ENCODE data around the gene CSRNP3. TPM values are rescaled to one million over a fixed set of nuclear protein-coding genes. Genes with fewer than 3 reads are reported as not detected.

Gene CSRNP3
- total and polyA plus RNA-seq, 9 donors: 5.9 to 15.6 (median 12.4) TPM

DNA sequence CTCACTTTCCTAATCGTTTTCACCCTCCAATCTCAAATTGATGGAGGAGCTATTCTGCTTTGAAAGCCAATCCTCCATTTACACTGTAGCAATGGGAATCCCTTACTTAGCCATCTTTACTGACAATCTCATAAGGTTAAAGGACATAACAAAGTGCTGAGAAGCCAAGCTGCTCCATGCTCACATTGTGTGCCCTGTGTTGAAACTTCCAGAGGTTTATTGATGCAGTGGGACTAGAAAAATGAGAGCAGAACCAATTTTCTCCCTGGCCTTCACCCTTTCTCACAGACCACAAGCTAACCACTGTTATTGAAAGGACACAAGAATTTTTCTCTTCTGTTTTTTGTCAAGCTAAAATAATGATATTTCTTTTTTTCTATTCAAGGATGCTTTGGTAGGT lies 63.8 kb downstream of the CSRNP3 start:
- H3K4me3 ChIP-seq (ENCODE audit: low read length): no peak overlapping the region
- no peaks in the 10 kb centered on the region for H3K36me3 ChIP-seq (ENCODE audit: control insufficient read depth, insufficient read depth, low read length)
- WGBS (ENCODE audit: insufficient coverage): no CpG with 5 or more reads among the region's 1 CpG
- H3K27ac ChIP-seq (ENCODE audit: low read length): no peak overlapping the region
- H3K9me3 ChIP-seq (replicated peaks; ENCODE audit: control insufficient read depth, low read depth, low read length): peaks cover 3% of the 10 kb centered on the region
- H3K27me3 ChIP-seq (ENCODE audit: control insufficient read depth, insufficient read depth, low read length): no peaks in the 10 kb centered on the region
- DNase-seq: no peak
- H3K4me1 ChIP-seq (ENCODE audit: control insufficient read depth, insufficient read depth, low read length): no peaks in the 10 kb centered on the region

DNA sequence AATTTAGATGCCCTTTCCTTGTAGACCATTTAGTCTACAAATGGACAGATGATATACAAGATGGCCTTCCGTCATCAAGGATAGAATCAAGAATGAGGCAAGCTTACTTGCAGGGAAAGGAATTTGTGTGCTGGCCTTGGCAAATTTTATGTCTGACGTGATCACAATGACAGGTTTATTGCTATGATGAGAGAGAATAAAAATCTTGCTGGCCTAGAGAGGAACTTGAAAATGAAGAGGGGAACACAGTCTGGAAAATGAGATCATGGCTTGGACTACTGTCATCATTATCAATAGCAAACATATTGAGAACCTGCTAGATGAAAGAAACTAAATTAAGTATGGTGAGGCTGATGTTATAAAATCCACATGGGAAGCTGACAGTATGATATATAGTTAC lies 66.0 kb downstream of the CSRNP3 start:
- WGBS (ENCODE audit: insufficient coverage): 40% methylated on average over 1 of the region's 2 CpGs
- Histone ChIP-seq H3K27ac (ENCODE audit: low read length) (no peak overlapping the region), H3K36me3 (ENCODE audit: control insufficient read depth, insufficient read depth, low read length) (peaks cover 2% of the 10 kb centered on the region), H3K4me1 (ENCODE audit: control insufficient read depth, insufficient read depth, low read length) (no peaks in the 10 kb centered on the region), H3K4me3 (ENCODE audit: low read length) (no peak overlapping the region), H3K27me3 (ENCODE audit: control insufficient read depth, insufficient read depth, low read length) (no peaks in the 10 kb centered on the region), H3K9me3 (replicated peaks; ENCODE audit: control insufficient read depth, low read depth, low read length) (no peaks in the 10 kb centered on the region)
- peak; percentile 87 for DNase-seq

DNA sequence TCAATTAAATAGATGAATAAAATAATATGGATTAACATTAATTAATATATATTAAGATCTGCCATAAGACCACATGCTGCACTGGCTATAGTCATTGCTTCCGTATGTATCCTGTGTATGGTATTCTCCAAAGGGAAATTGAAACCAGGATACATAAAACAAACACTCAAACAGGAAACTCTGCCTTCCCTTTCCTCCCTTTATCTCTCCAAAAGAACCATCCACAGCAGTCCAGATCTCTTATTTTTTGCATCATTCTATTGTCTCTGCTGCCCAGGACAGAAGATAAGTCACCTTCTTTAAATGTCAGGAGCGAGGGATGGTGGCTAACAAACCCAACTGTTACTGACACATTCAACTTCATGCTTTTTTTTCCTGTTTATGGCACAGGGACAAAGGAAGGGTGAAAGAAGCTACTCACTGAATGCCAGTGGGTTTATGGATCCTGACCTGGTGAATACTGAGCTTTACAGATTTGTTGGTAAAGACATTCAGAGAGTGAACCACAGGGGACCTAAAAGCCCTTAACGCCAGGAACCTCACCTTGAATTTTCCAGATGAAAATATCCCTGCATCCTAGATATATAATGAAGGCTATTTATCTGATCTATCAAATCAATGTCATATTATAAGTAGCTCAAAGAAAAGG lies 67.5 kb downstream of the CSRNP3 start:
- peak; percentile 53 for DNase-seq
- no peaks in the 10 kb centered on the region for H3K9me3 ChIP-seq (replicated peaks; ENCODE audit: control insufficient read depth, low read depth, low read length)
- H3K27ac ChIP-seq (ENCODE audit: low read length): no peak overlapping the region
- H3K4me1 ChIP-seq (ENCODE audit: control insufficient read depth, insufficient read depth, low read length): no peaks in the 10 kb centered on the region
- no CpG with 5 or more reads among the region's 3 CpGs for WGBS (ENCODE audit: insufficient coverage)
- peaks cover 2% of the 10 kb centered on the region for H3K36me3 ChIP-seq (ENCODE audit: control insufficient read depth, insufficient read depth, low read length)
- no peaks in the 10 kb centered on the region for H3K27me3 ChIP-seq (ENCODE audit: control insufficient read depth, insufficient read depth, low read length)
- no peak overlapping the region for H3K4me3 ChIP-seq (ENCODE audit: low read length)

DNA sequence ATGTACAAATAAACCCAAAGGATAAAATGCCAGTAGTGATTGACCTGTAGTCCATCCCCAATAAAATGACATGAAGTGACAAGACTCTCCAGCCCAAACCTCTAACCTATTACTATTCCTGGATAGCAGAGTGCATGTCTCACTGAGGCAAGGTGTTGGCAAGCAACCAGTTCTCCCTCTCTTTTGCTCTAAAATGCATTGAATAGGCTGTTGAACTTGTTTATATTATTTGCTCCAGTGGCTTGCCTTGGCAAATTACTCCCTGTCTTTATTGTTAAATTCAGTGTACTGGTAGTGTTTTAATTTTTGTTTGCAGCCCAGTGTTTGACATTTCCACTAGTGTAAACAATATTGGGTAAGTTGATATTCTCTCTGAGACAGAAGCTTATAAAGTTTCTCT lies 70.5 kb downstream of the CSRNP3 start:
- Histone ChIP-seq H3K9me3 (replicated peaks; ENCODE audit: control insufficient read depth, low read depth, low read length) (no peaks in the 10 kb centered on the region), H3K36me3 (ENCODE audit: control insufficient read depth, insufficient read depth, low read length) (peaks cover 2% of the 10 kb centered on the region), H3K4me3 (ENCODE audit: low read length) (no peak overlapping the region), H3K27me3 (ENCODE audit: control insufficient read depth, insufficient read depth, low read length) (no peaks in the 10 kb centered on the region), H3K4me1 (ENCODE audit: control insufficient read depth, insufficient read depth, low read length) (no peaks in the 10 kb centered on the region), H3K27ac (ENCODE audit: low read length) (no peak overlapping the region)
- no peak for DNase-seq

DNA sequence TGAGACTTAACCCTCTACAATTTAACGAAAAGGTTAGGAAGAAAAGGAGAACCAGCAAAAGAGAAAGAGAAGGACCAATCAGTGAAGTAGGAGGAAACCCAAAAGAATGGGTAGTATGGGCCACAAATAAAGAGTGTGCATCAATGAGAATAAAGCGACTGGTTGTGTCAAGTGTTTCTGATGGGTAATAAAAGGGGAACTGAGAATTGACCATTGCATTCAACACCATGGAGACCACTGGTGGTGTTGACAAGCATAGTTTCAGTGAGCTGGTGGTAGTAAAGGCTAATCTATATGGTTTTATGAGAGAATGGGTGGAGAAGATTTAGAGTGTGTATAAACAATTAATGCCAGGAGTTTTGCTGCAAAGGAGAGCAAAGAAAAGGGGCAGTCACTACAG lies 75.4 kb downstream of the CSRNP3 start:
- Histone ChIP-seq H3K27ac (ENCODE audit: low read length) (no peak overlapping the region), H3K27me3 (ENCODE audit: control insufficient read depth, insufficient read depth, low read length) (no peaks in the 10 kb centered on the region), H3K9me3 (replicated peaks; ENCODE audit: control insufficient read depth, low read depth, low read length) (no peaks in the 10 kb centered on the region), H3K36me3 (ENCODE audit: control insufficient read depth, insufficient read depth, low read length) (peaks cover 2% of the 10 kb centered on the region), H3K4me1 (ENCODE audit: control insufficient read depth, insufficient read depth, low read length) (no peaks in the 10 kb centered on the region), H3K4me3 (ENCODE audit: low read length) (no peak overlapping the region)
- WGBS (ENCODE audit: insufficient coverage): 92% methylated on average over 1 of the region's 2 CpGs
- no peak for DNase-seq

DNA sequence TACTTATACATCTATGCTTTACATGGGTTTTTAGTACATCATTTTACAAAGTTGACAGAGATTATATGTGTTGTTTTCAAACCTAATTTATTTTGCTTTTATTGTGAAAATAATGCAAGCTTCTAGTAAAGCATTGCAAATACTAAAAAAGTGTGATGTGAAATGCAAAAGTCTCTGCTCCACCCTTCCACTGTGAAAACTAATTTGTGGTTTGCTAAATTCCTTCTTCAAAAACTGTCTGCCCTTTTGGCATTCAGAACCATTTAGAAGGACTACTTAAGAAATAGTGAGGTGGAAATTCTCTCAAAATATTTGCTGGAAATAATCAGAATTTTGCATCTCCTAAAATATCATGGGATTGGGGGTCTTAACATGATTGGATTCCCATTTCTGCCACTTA lies 78.4 kb downstream of the CSRNP3 start:
- no peak for DNase-seq
- no peak overlapping the region for H3K4me3 ChIP-seq (ENCODE audit: low read length)
- no peaks in the 10 kb centered on the region for H3K4me1 ChIP-seq (ENCODE audit: control insufficient read depth, insufficient read depth, low read length)

DNA sequence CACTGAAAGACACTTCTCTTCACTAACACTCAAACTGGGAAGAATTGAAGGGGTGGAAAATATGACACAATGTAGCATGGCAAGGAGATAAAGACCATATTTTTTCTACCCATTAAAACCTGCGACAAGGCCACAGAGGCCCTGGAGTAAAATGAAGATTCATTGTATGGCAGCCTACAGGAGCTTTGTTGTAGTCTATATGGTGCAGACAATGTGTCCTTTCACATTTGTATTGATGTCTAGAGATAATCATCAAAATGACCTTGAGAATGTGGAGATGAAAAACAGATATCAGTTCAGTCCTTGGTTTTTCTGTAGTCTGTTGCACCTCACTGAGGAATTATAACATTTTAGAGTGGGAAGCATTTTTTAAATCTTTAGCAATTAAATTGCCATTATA lies 80.1 kb downstream of the CSRNP3 start:
- no peaks in the 10 kb centered on the region for H3K36me3 ChIP-seq (ENCODE audit: control insufficient read depth, insufficient read depth, low read length)
- no peaks in the 10 kb centered on the region for H3K4me1 ChIP-seq (ENCODE audit: control insufficient read depth, insufficient read depth, low read length)
- H3K9me3 ChIP-seq (replicated peaks; ENCODE audit: control insufficient read depth, low read depth, low read length): no peaks in the 10 kb centered on the region
- H3K4me3 ChIP-seq (ENCODE audit: low read length): no peak overlapping the region
- no peak overlapping the region for H3K27ac ChIP-seq (ENCODE audit: low read length)
- WGBS (ENCODE audit: insufficient coverage): no CpG with 5 or more reads among the region's 1 CpG
- no peaks in the 10 kb centered on the region for H3K27me3 ChIP-seq (ENCODE audit: control insufficient read depth, insufficient read depth, low read length)
- no peak for DNase-seq

More for the DNA sequence above, 78.4 kb downstream of the CSRNP3 start:
- no peaks in the 10 kb centered on the region for H3K36me3 ChIP-seq (ENCODE audit: control insufficient read depth, insufficient read depth, low read length)
- H3K27me3 ChIP-seq (ENCODE audit: control insufficient read depth, insufficient read depth, low read length): no peaks in the 10 kb centered on the region
- no peak overlapping the region for H3K27ac ChIP-seq (ENCODE audit: low read length)
- no peaks in the 10 kb centered on the region for H3K9me3 ChIP-seq (replicated peaks; ENCODE audit: control insufficient read depth, low read depth, low read length)

DNA sequence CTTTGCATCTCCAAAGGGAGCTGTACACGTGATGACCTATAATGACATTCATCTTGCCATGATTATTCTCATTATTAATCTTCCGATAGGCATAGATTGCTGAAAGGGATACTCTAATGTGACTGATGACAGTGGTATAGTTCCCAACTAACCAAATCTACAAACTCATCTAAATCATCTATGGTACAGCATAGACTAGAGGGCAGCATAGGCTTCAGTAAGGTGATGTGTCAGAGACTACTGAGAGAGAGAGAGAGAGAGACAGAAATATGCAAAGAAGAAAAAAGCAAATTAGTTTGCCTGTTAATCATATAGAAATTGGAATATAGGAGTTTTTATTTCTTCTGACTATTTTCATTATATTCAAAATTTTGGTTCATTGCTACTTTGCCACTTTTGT lies 89.3 kb downstream of the CSRNP3 start:
- Histone ChIP-seq H3K27ac (ENCODE audit: low read length) (no peak overlapping the region), H3K9me3 (replicated peaks; ENCODE audit: control insufficient read depth, low read depth, low read length) (no peaks in the 10 kb centered on the region), H3K36me3 (ENCODE audit: control insufficient read depth, insufficient read depth, low read length) (no peaks in the 10 kb centered on the region), H3K4me1 (ENCODE audit: control insufficient read depth, insufficient read depth, low read length) (peaks cover 1% of the 10 kb centered on the region), H3K4me3 (ENCODE audit: low read length) (no peak overlapping the region), H3K27me3 (ENCODE audit: control insufficient read depth, insufficient read depth, low read length) (no peaks in the 10 kb centered on the region)
- DNase-seq: no peak
- no CpG with 5 or more reads among the region's 2 CpGs for WGBS (ENCODE audit: insufficient coverage)

DNA sequence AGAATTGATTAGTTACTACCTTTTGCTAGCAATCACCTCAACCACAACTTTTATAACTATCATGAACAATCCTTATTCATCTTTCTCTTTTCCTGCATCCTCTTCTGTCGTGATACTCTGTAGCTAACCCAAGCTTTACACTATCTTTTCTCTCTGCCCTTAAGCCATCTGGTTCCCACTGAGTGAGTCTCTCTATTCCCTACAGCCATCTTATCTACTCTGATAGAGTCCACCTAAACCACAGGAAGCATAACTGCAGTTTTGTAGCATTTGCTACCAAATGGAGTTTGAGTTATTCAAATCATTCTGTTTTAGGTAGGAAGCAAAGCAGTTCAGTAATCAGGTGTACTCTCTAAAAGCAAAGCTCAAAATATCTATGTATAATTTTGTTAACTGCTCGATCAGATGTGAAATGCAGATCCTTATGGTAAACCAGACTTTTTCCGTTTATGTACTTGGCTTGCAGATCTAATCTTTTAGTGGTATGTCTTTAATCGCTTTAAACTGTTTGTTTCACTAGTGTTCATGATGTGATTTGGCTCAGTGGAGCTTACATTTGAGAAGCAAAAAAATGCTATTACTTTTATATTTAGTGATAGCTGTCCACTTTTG lies 91.0 kb downstream of the CSRNP3 start:
- no peak overlapping the region for H3K4me3 ChIP-seq (ENCODE audit: low read length)
- 67% methylated on average over 3 of the region's 4 CpGs for WGBS (ENCODE audit: insufficient coverage)

DNA sequence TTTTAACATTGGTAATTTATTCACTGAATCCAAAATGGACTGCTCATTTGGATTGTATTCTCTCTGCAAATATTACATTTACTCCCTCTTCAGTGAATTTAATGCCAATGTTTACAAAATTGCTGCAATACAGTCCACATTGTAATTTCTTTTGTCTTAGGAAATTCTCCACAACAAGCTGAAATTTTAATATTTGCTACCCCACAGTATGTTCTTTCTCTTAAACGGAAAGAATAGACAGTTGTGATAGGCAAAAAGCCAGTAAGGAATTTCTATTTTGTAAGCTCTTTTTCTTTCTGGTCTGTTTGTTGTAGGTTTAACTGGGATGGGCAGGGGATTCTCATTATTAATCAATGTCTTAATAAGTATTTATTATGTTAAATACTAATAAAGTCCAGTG lies 92.0 kb downstream of the CSRNP3 start:
- WGBS (ENCODE audit: insufficient coverage): no CpG with 5 or more reads among the region's 1 CpG
- no peak overlapping the region for H3K27ac ChIP-seq (ENCODE audit: low read length)
- peaks cover 2% of the 10 kb centered on the region for H3K4me1 ChIP-seq (ENCODE audit: control insufficient read depth, insufficient read depth, low read length)
- H3K9me3 ChIP-seq (replicated peaks; ENCODE audit: control insufficient read depth, low read depth, low read length): no peaks in the 10 kb centered on the region
- no peak for DNase-seq
- no peaks in the 10 kb centered on the region for H3K36me3 ChIP-seq (ENCODE audit: control insufficient read depth, insufficient read depth, low read length)
- H3K27me3 ChIP-seq (ENCODE audit: control insufficient read depth, insufficient read depth, low read length): no peaks in the 10 kb centered on the region
- no peak overlapping the region for H3K4me3 ChIP-seq (ENCODE audit: low read length)

More for the DNA sequence above, 91.0 kb downstream of the CSRNP3 start:
- H3K27ac ChIP-seq (ENCODE audit: low read length): no peak overlapping the region
- peaks cover 2% of the 10 kb centered on the region for H3K4me1 ChIP-seq (ENCODE audit: control insufficient read depth, insufficient read depth, low read length)
- H3K9me3 ChIP-seq (replicated peaks; ENCODE audit: control insufficient read depth, low read depth, low read length): no peaks in the 10 kb centered on the region
- no peak for DNase-seq
- no peaks in the 10 kb centered on the region for H3K36me3 ChIP-seq (ENCODE audit: control insufficient read depth, insufficient read depth, low read length)
- no peaks in the 10 kb centered on the region for H3K27me3 ChIP-seq (ENCODE audit: control insufficient read depth, insufficient read depth, low read length)

DNA sequence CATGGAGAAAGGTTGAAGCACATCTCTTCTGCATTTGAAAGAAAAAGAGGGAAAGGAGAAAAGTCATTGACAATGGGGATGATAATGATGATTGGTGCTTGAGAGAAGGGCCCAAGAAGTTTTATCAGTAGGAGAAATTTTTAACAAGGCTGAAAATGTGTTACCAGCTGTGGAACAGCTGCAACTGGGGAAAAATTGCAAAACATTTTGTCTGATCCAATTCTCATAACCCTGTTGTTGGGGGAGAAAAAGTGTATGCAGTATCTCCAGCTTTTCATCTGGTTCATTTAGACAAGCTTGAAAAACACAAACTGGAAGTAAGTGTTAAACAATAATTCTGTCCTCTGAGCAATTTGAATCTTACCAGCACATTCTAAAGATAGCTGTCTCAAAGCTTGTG lies 92.7 kb downstream of the CSRNP3 start:
- peak; percentile 59 for DNase-seq
- Histone ChIP-seq H3K9me3 (replicated peaks; ENCODE audit: control insufficient read depth, low read depth, low read length) (no peaks in the 10 kb centered on the region), H3K4me1 (ENCODE audit: control insufficient read depth, insufficient read depth, low read length) (peaks cover 2% of the 10 kb centered on the region), H3K36me3 (ENCODE audit: control insufficient read depth, insufficient read depth, low read length) (no peaks in the 10 kb centered on the region), H3K4me3 (ENCODE audit: low read length) (no peak overlapping the region), H3K27ac (ENCODE audit: low read length) (peak overlapping the region; percentile 35), H3K27me3 (ENCODE audit: control insufficient read depth, insufficient read depth, low read length) (no peaks in the 10 kb centered on the region)

Measured in muscle of leg (tissue), 11 donors.